Stimulated activated CD8-positive, alpha-beta memory T cell treated with anti-CD3 and anti-CD28 coated beads, Interleukin-12 subunit alpha, Interleukin-12 subunit beta, amount 100 ng/mL, for 1 hour (primary cell): ENCODE data around the gene TPRG1.

Experiments used
- DNase-seq: peaks from one replicate; pipeline ENCODE4 v3.0.0-alpha.2; 2020; ENCODE audit warnings: low read depth

TPRG1 gene

DNA sequence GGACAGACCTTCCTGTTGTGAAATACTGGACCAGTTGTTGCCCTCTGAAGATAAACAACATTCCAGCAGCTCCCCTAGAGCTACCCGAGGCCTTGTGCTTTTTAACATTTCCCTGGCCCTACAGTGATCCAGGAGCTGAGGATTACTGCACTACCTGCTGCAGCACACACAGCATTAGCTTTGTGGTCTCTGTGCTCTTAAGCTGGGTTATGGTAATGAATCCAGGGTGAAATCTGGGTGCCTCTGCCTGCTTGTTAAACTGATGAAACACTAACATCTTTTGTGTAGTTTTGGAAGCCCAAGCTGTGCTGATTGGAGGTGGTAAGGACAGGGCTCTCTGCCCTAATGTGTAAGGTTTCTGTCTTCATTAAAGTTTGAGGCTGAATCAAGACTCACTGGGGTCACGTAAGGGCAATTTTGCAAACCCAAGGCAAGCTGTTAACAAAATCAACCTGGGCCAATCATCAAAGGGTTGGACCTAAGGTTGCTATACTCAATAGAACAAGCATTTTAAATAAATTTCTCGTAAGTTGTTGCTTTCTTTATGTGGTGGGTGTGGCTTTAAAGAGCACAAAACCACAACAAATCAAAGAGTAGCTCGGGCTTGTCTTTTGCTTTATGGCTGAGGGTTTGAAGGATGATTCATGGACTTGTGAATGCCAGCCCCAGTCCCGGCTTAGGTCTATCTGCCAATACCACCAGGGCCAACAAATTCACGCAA lies 183.9 kb downstream of the TPRG1 start:
- DNase-seq, result peak; percentile 14

DNA sequence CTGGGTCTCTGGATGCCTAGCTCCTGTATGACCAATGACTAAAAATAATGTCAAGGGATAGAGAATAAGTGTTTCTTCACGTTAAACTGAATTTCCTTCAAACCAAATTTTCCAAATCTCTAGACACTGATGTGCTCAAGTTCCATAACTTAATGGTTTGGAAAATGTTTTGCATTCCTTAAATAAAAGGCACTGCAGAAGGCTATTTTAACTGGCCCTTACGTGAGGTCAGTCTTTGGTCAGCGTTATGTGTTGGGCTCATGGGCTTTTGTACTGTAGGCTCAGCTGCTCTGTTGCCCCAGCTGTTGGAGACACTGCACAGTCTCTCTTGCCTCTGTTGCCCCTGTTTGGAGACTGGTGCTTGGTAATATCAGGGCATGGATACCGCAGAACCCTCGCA lies 188.5 kb downstream of the TPRG1 start:
- no peak for DNase-seq

DNA sequence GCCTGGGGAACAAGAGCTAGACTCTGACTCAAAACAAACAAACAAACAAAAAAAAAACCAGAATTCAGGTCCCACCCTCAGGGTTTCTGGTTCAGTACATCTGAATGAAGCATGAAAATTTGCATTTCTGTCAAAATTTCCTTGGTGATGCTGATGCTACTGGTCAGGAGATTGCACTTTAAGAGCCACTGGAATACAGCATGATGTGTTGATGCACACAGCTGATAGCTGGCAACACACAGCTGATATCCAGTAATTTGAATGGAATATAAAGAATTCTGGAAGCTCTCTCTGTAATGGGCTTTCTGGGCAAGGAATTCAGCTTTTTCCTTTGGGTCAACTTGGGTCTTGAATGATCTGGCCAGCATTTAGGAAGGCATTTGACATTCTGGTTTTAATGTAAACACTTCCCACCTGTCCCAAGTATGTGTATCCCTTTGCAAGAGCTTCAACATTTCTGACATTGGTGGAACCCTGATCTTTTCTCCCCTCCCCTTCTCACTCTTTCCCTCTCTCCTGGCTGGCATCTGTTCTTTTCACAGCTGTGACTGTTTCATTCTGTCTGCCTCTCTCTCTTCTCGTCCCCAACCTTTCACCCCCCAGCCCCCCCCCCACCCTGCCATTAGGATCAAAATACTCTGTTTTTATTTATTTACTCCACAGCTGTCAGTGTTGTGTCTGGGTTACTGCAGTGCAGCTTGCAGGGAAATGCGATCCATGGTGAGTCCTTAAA lies 189.5 kb downstream of the TPRG1 start:
- DNase-seq, result no peak

DNA sequence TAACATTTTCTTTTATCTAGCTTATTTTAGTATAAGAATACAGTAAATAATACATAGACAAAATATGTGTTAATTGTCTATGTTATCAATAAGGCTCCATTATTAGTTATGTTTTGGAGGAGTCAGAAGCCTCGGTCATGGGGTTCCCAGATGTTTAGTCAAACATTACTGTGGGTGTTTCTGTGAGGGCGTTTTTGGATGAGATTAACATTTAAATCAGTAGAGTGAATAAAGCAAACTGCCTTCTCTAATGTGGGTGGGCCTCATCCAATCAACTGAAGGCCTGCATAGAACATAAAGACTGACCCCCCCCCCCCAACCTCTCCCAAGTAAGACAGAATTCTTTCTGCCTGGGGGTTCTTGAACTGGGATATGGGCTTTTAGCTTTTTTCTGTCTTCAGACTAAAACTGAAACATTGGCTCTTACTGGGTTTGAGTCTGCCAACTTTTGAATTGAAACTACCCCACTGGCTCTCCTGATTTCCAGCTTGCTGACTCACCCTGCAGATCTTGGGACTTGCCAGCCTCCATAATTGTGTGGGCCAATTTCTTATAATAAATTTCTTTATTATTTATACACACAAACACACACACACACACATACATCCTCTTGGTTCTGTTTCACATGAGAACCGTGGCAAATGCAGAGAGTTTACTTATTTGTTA lies 192.0 kb downstream of the TPRG1 start:
- no peak for DNase-seq

DNA sequence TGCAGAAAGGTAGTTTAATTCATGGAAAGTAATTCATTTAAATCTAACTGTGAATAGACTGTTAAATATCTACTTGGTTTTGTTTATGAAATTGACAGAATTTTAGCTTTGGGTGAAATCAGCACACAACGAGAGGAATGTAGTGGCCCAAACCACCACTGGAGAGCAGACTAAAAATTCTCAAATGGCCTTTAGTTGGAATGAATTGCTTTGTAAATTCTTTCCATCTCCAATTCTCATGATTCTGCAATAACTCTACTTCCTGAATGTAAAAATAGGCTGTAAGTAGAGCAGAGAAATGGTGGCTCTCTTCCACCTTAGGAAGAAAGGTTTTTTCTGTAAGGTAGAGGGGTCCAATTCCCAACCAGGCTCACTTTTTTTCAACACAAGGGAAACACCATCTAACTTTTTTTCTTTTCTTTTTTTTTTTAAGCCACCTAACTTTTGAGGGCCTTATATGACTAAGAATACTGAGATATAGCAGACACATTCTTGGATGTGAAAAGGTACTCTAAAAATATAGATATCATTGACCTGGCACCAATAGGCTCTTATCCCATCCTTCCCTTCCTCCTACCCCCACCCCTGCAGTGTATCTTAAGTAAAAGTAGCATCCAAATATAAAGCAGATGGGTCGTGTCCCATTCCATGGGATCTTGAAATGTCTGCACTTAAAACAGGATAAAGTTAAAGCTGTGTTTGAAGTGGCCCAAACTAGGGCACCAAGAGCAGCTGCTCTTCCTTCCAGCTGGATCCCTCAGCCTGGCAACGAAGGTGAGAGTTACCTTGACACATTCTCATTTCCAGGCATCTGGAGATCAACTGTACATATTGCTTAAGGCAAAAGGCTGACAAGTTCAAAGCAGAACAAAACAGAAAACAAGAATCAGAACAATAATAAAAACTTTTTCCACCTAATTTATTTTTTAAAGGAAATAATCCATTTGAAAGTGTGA lies 194.1 kb downstream of the TPRG1 start:
- no peak for DNase-seq

DNA sequence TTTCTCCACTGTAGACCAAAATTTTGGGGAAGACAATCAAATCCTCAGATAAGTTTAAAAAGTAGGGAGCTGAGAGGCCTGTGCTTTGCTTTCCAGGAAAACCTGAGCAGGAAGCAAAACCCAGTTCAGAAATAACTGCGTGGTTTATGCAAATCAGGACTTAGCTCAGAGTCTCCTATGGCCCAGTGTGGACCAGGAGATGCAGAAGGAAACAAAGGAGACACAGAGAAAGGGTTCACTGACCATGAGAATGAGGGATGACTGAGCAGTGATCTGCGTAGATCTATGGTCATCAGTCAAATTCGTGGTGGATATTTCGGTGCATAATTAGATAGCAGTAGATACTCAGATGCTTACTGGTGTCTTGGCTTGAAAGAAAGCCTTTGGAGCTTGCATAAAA lies 196.6 kb downstream of the TPRG1 start:
- no peak for DNase-seq

DNA sequence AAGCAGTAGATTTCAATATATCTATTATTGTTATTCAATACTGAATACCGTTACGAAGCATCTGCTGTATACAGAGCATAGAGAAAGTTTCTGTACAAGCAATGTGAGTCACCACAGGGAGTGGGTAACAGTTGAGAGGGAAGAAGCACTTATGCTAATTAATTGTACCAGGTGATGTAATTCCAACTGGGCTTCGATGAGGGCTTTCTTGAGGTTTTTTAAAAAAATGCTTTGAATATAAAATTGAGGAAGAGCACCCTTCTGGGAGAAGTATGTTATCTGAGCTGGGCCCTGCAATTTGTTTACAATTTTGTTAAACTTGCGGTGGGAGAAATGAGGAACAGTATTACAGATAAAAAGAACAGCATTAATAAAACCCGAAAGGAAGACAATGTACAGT lies 197.9 kb downstream of the TPRG1 start:
- DNase-seq, result no peak

DNA sequence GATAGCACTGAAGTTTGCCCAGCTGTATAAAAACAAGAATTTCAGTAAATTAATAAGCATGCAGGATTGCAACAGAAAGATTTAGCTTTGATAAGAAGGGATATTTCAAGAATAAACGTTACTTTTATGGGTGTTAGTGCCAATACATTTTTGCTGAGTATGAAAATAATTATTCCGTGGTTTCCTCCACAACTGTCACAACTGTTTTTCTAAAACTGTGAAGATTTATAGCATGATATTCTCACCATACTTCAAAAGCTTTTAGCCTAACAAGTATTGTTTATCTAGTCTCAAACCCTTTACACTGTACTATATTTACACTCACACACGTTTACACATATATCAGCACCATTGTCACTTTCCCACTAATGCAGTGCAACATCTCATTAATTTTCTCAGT lies 200.5 kb downstream of the TPRG1 start:
- DNase-seq, result no peak
